K562 (cell line): ENCODE results near the gene BAG1. TPM values are rescaled to one million over a fixed set of nuclear protein-coding genes. Genes with fewer than 3 reads are reported as not detected.

Experiments used
- ARHGAP35 ChIP-seq: fragments of 450-650 bp; IDR thresholded peaks from 2 replicates; pipeline ENCODE4 v1.6.1; 2018; ENCODE audit not compliant: partially characterized antibody
- CBFA2T3 ChIP-seq: fragments of 450-650 bp; IDR thresholded peaks from 2 replicates; pipeline ENCODE4 v1.6.1; 2017
- COPS2 ChIP-seq: fragments of 450-650 bp; conservative IDR thresholded peaks from 2 replicates; pipeline ENCODE4 v1.6.1; 2016; ENCODE audit warnings: mild to moderate bottlenecking, moderate library complexity
- HMG20A ChIP-seq: fragments of 450-650 bp; formaldehyde crosslinking; conservative IDR thresholded peaks from 2 replicates; pipeline ENCODE4 v1.4.0; 2020; ENCODE audit warnings: mild to moderate bottlenecking, mixed read lengths
- MAFG ChIP-seq: fragments of 450-650 bp; conservative IDR thresholded peaks from 2 replicates; pipeline ENCODE4 v1.6.1; 2016; ENCODE audit warnings: missing genetic modification characterization, missing compliant biosample characterization
- MTA3 ChIP-seq: fragments of 450-650 bp; formaldehyde crosslinking; IDR thresholded peaks from 2 replicates; pipeline ENCODE4 v1.6.1; 2017; ENCODE audit warnings: mild to moderate bottlenecking, borderline replicate concordance
- MYC ChIP-seq, 2 experiments: fragments of 250-450 bp in 1 of 2; sonication (Bioruptor Pico) in 1 of 2; IDR thresholded peaks; 2 replicates each; pipeline versions ENCODE4 v1.5.1 to v1.6.1; 2012 to 2021; ENCODE audit warnings: low read depth in 2 of 2, borderline replicate concordance in 1 of 2, improper control_type of control experiment in 1 of 2, low read length in 1 of 2, mild to moderate bottlenecking in 1 of 2, moderate library complexity in 1 of 2
- NR2C2 ChIP-seq, 2 experiments: fragments of 200-800 bp in 1 of 2; sonication (Bioruptor generic) in 1 of 2; sonication (generic) in 1 of 2; formaldehyde crosslinking in 1 of 2; IDR thresholded peaks; 2 replicates each; pipeline versions ENCODE4 v1.6.1 to v1.8.0; 2016 to 2022; ENCODE audit warnings: mild to moderate bottlenecking in 1 of 2, missing compliant biosample characterization in 1 of 2, missing genetic modification characterization in 1 of 2, missing genetic modification reagents in 1 of 2
- POLR3A ChIP-seq: IDR thresholded peaks from 2 replicates; pipeline ENCODE4 v1.6.1; 2011; ENCODE audit warnings: borderline replicate concordance, mild to moderate bottlenecking, moderate library complexity; ENCODE audit not compliant: insufficient read length, insufficient read depth; ENCODE audit errors: extremely low read depth
- RBM17 ChIP-seq: fragments of 200-400 bp; formaldehyde crosslinking; IDR thresholded peaks from 2 replicates; pipeline ENCODE4 v1.6.1; 2017; ENCODE audit warnings: low read depth, mild to moderate bottlenecking, low read length, borderline replicate concordance
- RBM39 ChIP-seq: fragments of 200-400 bp; formaldehyde crosslinking; optimal IDR thresholded peaks from 2 replicates; pipeline ENCODE3; 2018; ENCODE audit warnings: low read depth, low read length
- SRSF3 ChIP-seq: fragments of 200-400 bp; formaldehyde crosslinking; IDR thresholded peaks from 2 replicates; pipeline ENCODE4 v1.6.1; 2016; ENCODE audit warnings: mild to moderate bottlenecking, low read length, moderate library complexity; ENCODE audit not compliant: insufficient read depth
- SUPT5H ChIP-seq: fragments of 450-650 bp; IDR thresholded peaks from 2 replicates; pipeline ENCODE4 v1.6.1; 2016
- ZNF277 ChIP-seq: fragments of 250-450 bp; sonication (Bioruptor Pico); IDR thresholded peaks from 2 replicates; pipeline ENCODE4 v1.8.0; 2022; ENCODE audit warnings: inconsistent platforms, mild to moderate bottlenecking, moderate library complexity, borderline replicate concordance
- ZNF445 ChIP-seq: fragments of 250-450 bp; sonication (Bioruptor Pico); IDR thresholded peaks from 2 replicates; pipeline ENCODE4 v1.4.0; 2020; ENCODE audit warnings: low read depth, mild to moderate bottlenecking, moderate library complexity
- ZNF766 ChIP-seq: fragments of 200-800 bp; sonication (Bioruptor generic); conservative IDR thresholded peaks from 2 replicates; pipeline ENCODE4 v1.6.1; 2016; ENCODE audit warnings: missing genetic modification characterization, missing compliant biosample characterization
- polyA plus RNA-seq, 8 experiments: library from polyadenylated mRNA; depleted of rRNA in 4 of 8; stranded (reverse) in 5 of 8; unstranded in 3 of 8; fragments of >200 nt; fragmentation: Nextera tagmentation in 2 of 8; fragmentation: Illumina TruSeq in 1 of 8; extraction: Ambion mirVana in 2 of 8; extraction: Trizol in 1 of 8; gene quantifications; 2 replicates each; pipeline versions ENCODE4 v1.2.1 to v1.2.3, GENCODE V29; 2011 to 2014; ENCODE audit warnings: inconsistent platforms in 1 of 8, missing spikeins in 1 of 8
- total RNA-seq, 7 experiments: library from RNA; depleted of rRNA in 6 of 7; stranded (reverse); fragments of >200 nt in 6 of 7; fragmentation: Illumina TruSeq in 2 of 7; extraction: Trizol in 2 of 7; gene quantifications; 2 replicates each; pipeline versions ENCODE4 v1.2.1 to v1.2.3, GENCODE V29; 2011 to 2021; ENCODE audit warnings: low replicate concordance in 1 of 7
- TF ChIP-seq, protein P1 (sequence below), 3 experiments: fragments of 200-800 bp in 1 of 3; sonication (Bioruptor generic) in 1 of 3; sonication (generic) in 1 of 3; formaldehyde crosslinking in 1 of 3; IDR thresholded peaks; 2 replicates each; pipeline versions ENCODE4 v1.6.1 to v1.8.0; 2016 to 2022; ENCODE audit warnings: mild to moderate bottlenecking in 2 of 3, missing compliant biosample characterization in 2 of 3, missing genetic modification characterization in 2 of 3, missing genetic modification reagents in 1 of 3
- TF ChIP-seq, protein P2 (sequence below): fragments of 450-650 bp; formaldehyde crosslinking; IDR thresholded peaks from 2 replicates; pipeline ENCODE4 v1.4.0; 2022; ENCODE audit warnings: missing genetic modification characterization
- TF ChIP-seq, protein P3 (sequence below), 2 experiments: IDR thresholded peaks in 1 of 2; conservative IDR thresholded peaks in 1 of 2; 2 replicates each; pipeline ENCODE4 v1.6.1; 2016; ENCODE audit warnings: low read depth in 2 of 2, mild to moderate bottlenecking in 1 of 2, missing compliant biosample characterization in 1 of 2, missing genetic modification characterization in 1 of 2, moderate library complexity in 1 of 2

Gene BAG1
- total and polyA plus RNA-seq, 9 of the 15 experiments (the other 6 are each of a cell fraction or from before 2014, with no cell fraction given) = 9.7 to 106 (median 56.9) TPM

- TF ChIP-seq, protein P1, sequence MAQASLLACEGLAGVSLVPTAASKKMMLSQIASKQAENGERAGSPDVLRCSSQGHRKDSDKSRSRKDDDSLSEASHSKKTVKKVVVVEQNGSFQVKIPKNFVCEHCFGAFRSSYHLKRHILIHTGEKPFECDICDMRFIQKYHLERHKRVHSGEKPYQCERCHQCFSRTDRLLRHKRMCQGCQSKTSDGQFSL (CRISPR knock-in tag; IDR thresholded peaks at IDR 0.05) = no peak
- TF ChIP-seq, protein P1 (tag; IDR thresholded peaks at IDR 0.05) = no peak; a peak in 1 of 4 replicates
- TF ChIP-seq ARHGAP35 (no peak), SRSF3 (no peak), COPS2 (no peak), MYC (IDR thresholded peaks at IDR 0.05; ENCODE audit: low read depth, low read length) (peak; percentile 61), MYC (CRISPR knock-in tag; IDR thresholded peaks at IDR 0.05; ENCODE audit: borderline replicate concordance, low read depth) (no peak), HMG20A (CRISPR knock-in tag) (no peak), SUPT5H (0 out of 2 replicates have a peak, but pooled peaks have one; percentile 57), MTA3 (no peak), RBM39 (no peak), ZNF277 (CRISPR knock-in tag) (no peak), CBFA2T3 (no peak), ZNF766 (CRISPR knock-in tag) (no peak), ZNF445 (CRISPR knock-in tag) (no peak), POLR3A (no peak), MAFG (tag) (no peak), RBM17 (no peak), NR2C2 (CRISPR knock-in tag; IDR thresholded peaks at IDR 0.05) (no peak), NR2C2 (tag; IDR thresholded peaks at IDR 0.05) (peak; percentile 39; the same call in 1 of the 2 replicates)
- TF ChIP-seq, protein P2, sequence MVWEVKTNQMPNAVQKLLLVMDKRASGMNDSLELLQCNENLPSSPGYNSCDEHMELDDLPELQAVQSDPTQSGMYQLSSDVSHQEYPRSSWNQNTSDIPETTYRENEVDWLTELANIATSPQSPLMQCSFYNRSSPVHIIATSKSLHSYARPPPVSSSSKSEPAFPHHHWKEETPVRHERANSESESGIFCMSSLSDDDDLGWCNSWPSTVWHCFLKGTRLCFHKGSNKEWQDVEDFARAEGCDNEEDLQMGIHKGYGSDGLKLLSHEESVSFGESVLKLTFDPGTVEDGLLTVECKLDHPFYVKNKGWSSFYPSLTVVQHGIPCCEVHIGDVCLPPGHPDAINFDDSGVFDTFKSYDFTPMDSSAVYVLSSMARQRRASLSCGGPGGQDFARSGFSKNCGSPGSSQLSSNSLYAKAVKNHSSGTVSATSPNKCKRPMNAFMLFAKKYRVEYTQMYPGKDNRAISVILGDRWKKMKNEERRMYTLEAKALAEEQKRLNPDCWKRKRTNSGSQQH (CRISPR knock-in tag) = no peak
- TF ChIP-seq, protein P3, sequence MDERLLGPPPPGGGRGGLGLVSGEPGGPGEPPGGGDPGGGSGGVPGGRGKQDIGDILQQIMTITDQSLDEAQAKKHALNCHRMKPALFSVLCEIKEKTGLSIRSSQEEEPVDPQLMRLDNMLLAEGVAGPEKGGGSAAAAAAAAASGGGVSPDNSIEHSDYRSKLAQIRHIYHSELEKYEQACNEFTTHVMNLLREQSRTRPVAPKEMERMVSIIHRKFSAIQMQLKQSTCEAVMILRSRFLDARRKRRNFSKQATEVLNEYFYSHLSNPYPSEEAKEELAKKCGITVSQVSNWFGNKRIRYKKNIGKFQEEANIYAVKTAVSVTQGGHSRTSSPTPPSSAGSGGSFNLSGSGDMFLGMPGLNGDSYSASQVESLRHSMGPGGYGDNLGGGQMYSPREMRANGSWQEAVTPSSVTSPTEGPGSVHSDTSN (CRISPR knock-in tag; IDR thresholded peaks at IDR 0.05; ENCODE audit: low read depth) = no peak
- TF ChIP-seq, protein P3 (tag; conservative IDR thresholded peaks at IDR 0.05; ENCODE audit: low read depth) = no peak
These were observed at the start of gene BAG1, which contains the start of gene CHMP5 (continued) for GRCh38 chr9:33264473-33265177.
